HG02870 (cell line): ENCODE results near the gene RYR2.

ENCODE experiments used
- ATAC-seq: cut with Tn5 transposase; IDR thresholded peaks from one replicate; pipeline ENCODE4 v1.9.1; 2021; ENCODE audit warnings: mild to moderate bottlenecking, moderate library complexity; ENCODE audit not compliant: unreplicated experiment

The RYR2 gene

GRCh38 chr1:237041795-237042525 lies at the start of gene RYR2:
Gene RYR2 (plus strand): TSS chr1:237042184. CDS start chr1:237042522, 338 bp downstream.
- no peak for ATAC-seq

- ATAC-seq: no peak
These were observed 49.5 kb upstream of the RYR2 start for GRCh38 chr1:236992449-236992848.

- no peak for ATAC-seq
These were observed 47.5 kb upstream of the RYR2 start for GRCh38 chr1:236994450-236994849.

GRCh38 chr1:236997361-236997760 lies 44.6 kb upstream of the RYR2 start:
- no peak for ATAC-seq

GRCh38 chr1:236997882-236998281 lies 44.1 kb upstream of the RYR2 start:
- no peak for ATAC-seq

- no peak for ATAC-seq
These were observed 43.4 kb upstream of the RYR2 start for GRCh38 chr1:236998546-236998945.

- no peak for ATAC-seq
These were observed 41.8 kb upstream of the RYR2 start for GRCh38 chr1:237000191-237000590.

GRCh38 chr1:237003516-237003915 lies 38.5 kb upstream of the RYR2 start:
- ATAC-seq: no peak

- ATAC-seq: no peak
These were observed 37.9 kb upstream of the RYR2 start, which contains the start of gene MT1HL1 for GRCh38 chr1:237004116-237004515. Gene MT1HL1 (minus strand): TSS chr1:237004441. CDS start chr1:237004372, 69 bp downstream.

- ATAC-seq: no peak
These were observed 36.3 kb upstream of the RYR2 start for GRCh38 chr1:237005674-237006073.

GRCh38 chr1:237007147-237007881 lies 34.7 kb upstream of the RYR2 start:
- no peak for ATAC-seq

GRCh38 chr1:237009611-237010010 lies 32.4 kb upstream of the RYR2 start:
- no peak for ATAC-seq

GRCh38 chr1:237011432-237011831 lies 30.6 kb upstream of the RYR2 start:
- ATAC-seq: no peak

- ATAC-seq: no peak
These were observed 29.6 kb upstream of the RYR2 start for GRCh38 chr1:237012361-237012760.

GRCh38 chr1:237012788-237013383 lies 29.1 kb upstream of the RYR2 start:
- ATAC-seq: no peak

GRCh38 chr1:237013608-237014007 lies 28.4 kb upstream of the RYR2 start:
- no peak for ATAC-seq

- ATAC-seq: no peak
These were observed 25.4 kb upstream of the RYR2 start for GRCh38 chr1:237016626-237017025.

- ATAC-seq: no peak
These were observed 23.1 kb upstream of the RYR2 start for GRCh38 chr1:237018896-237019295.

- no peak for ATAC-seq
These were observed 16.5 kb upstream of the RYR2 start for GRCh38 chr1:237025358-237026074.

- ATAC-seq: no peak
These were observed 12.7 kb upstream of the RYR2 start for GRCh38 chr1:237029240-237029639.

GRCh38 chr1:237029850-237030535 lies 12.0 kb upstream of the RYR2 start:
- ATAC-seq: no peak
